ENCODE results near the gene TCN2.
A peak's percentile ranks its signal among the peaks of the same experiment; 100 is the strongest.
"Not testable (repeated sequence)": the region's sequence is repeated elsewhere in the genome, so short reads cannot be mapped to it uniquely, and the experiment has no call there.

TCN2 gene

DNA sequence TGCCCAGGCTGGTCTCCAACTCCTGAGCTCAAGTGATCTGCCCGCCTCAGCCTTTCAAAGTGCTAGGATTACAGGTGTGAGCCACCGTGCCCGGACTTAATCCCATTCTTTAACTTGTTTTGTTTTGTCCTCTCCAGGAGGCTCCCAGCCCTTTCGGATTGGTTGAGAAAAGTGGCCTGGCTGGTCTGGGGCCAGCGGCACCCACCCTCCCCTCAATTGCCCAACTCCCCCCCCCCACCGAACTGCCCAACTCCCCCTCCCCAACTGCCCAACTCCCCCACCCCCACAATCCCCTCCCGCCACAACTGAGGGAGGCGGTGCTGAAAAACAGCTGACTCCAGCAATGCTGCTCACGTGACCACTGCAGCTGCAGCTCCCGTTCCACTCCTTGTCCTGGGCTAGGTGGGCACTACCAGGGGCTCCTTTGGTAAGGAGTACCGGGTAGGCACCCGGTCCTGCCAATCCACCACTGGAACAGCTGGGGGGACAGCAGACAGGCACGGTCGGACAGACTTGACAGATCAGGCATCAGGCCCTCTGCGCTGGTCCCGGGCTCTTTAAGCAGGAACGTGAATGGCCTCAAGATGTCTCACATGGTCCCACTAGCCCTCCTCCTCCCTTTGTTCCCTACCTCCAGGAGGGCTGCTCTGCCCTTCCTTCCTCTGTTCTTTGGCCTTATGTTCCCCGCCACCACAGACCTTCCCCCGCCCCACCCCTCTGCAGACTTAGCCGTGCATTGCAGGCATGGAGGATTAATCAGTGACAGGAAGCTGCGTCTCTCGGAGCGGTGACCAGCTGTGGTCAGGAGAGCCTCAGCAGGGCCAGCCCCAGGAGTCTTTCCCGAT, at the start of gene TCN2:
TCN2 (plus strand) TSS at position 720 of the 845 bp plus-strand sequence. CDS start 158 bp downstream, outside the sequence.
- peak; percentile 47 to 57 for DNase-seq

DNA sequence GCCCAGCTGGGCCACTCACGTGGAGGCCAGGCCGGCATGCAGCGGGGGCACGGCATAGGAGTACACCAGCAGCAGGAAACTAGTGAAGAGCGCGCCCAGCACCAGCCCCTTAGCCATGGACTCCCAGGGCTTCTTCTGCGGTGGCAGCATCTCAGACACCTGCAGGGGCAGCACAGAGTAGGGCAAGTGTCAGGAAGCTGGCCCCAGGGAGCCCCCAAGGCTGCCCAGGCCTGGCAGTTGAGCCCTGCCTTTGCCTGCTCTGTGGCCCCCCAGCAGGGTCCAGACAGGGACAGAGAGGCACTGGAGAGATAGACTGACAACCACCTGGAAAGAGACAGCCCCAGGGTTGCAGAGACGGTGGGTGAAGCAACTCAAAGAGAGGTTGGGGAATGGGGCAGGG, 49.7 kb upstream of the TCN2 start:
- no peak for DNase-seq

DNA sequence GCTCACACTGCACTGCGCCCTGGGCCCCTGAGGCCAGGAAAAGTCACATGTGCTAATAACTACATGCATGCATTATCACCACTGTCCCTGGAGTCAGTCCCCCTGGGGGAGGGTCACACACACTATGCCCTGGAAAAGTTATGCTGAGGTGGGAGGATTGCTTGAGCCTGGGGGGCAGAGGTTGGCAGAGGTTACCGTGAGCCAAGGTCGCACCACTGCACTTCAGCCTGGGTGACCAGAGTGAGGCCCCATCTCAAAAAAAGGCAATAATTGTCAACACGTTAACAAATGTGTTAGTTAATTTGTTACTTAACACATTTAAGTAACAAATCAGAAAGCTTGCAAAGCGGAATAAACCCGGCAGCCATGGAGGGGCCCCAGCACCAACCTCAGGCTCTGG, 47.1 kb upstream of the TCN2 start:
- no peak for DNase-seq

DNA sequence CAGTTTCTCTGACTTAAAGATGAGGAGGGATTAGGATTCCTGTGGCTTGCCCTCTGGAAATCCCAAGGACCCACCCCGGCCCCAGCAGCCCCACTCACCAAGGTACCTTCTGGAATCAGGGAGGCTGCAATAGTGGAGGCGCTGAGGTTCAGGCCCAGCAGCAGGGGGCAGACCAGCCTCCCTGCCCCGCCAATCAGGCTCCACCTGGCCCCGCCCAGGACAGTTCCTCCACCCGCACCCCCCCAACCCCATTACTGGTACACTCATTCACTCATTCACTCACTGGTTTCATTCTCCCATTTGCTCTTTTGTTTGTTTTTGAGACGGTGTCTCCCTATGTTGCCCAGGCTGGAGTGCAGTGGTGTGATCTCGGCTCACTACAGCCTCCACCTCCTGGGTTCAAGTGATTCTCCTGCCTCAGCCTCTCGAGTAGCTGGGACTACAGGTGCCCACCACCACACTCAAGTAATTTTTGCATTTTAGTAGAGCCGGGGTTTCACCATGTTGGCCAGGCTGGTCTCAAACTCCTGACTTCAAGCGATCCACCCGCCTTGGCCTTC, 46.3 kb upstream of the TCN2 start:
- DNase-seq, result peak; percentile 29 to 33

- DNase-seq, result no peak
Observed at GRCh38 chr22:30561402-30562189, 45.4 kb upstream of the TCN2 start.

DNA sequence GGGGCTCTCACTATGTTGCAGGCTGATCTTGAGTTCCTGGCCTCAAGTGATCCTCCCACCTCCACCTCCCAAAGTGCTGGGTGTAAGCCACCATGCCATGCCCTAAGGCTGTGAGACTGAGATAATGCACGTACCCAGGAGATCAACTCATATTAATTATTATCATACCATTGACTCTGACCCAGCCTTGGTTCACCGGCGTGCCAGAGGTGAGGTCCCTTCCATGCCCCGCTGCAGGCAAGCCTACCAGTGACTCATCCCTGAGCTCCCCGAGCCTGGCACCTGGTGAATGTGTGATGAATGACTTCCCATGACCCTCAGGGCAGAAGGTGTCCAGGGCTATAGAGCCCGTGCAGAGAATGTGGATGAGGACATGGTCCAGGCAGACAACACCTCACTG, 44.6 kb upstream of the TCN2 start:
- no peak for DNase-seq

GRCh38 chr22:30564045-30564760, 42.8 kb upstream of the TCN2 start:
- DNase-seq, result no peak

DNA sequence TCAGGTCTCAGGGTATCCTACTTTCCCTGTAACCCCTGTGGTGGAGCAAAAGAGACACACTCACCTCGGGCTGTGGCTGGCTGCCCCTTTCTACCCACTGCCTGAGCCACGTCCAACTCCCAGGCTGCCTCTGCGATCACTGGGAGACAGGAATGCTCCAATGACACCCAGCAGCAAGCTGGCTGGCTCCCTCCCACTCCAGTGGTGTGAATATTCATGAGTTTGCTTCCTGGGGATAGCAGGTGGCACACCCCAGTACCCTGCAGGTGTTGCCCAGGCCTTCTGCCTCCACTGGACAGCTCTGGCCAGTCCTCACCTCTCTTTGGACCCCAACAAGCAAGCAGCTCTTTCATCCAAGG, 42.2 kb upstream of the TCN2 start:
- no peak for DNase-seq

DNA sequence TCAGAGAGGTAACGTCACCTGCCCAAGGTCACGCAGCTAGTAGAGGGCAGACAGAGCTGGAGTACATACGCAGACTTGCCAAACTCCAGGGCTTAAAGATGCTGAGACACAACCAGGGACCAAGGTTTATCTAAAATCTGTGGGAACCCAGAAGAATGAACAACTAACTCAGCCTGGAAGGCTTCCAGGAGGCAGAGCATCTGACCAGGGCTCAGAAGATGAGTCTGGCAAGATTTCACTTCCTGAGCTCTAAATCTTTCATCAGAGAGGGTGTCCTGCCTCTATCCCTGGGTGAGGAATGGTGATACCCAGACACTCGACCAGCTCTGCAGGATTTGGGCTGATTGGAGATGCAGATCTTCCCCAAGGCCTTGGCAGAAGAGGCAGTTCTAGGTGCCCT, 41.6 kb upstream of the TCN2 start:
- DNase-seq, result no peak

DNA sequence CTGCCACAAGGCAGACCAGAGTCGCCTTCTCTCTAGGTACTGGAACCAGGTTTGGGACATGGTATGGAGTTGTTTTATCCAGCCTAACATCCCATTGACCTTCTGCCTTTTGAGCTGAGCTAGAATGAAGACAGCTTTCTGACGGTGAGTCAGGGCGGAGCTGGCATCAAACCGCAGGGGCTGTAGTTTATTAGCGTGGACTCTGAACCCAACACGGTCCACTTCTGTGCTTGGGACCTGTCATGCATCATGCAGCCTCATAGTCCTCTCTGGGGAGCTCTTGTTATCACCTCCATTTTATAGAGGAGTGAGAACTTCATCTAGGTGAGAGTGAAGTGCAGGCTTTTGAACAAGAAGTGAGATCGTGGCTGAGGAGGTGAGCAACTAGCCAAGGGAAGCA, 40.8 kb upstream of the TCN2 start:
- no peak for DNase-seq

GRCh38 chr22:30567277-30567676, 39.7 kb upstream of the TCN2 start:
- not testable (repeated sequence) for DNase-seq

DNA sequence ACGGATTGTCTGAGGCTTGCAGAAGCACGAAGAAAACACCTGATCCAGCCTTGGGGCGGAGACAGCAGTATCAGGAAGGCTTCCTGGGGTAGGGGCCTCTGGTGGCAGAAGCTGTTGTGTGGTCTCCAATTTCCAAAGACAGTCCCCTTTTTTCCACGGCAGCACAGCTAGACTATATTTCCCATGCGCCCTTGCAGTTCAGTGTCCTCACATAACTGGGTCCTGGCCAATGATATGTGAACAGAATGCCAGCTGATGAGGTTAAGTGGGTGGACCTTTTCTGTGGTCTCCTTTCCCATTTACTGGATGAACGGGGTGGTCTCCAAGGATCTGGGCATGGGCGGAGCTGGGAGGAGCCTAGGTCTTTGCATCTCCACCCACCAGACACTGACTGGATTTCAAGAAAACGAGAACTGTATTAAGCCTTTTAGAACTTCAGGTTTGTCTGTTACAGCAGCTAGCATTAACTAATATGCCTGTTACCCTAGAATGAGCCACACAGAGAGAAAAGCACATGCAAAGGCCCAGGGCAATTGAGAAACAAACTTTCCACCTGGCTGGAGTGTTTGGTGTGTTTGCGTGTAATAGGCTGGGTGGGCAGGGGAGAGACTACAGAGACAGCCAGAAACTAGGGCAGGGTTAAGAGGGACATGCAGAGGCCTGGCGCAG, 38.7 kb upstream of the TCN2 start:
- no peak for DNase-seq

- no peak for DNase-seq
Observed at GRCh38 chr22:30569674-30570202, 37.2 kb upstream of the TCN2 start.

- DNase-seq, result no peak
Observed at GRCh38 chr22:30572210-30572609, 34.8 kb upstream of the TCN2 start.

- DNase-seq, result no peak
Observed at GRCh38 chr22:30572840-30573593, 34.0 kb upstream of the TCN2 start.

GRCh38 chr22:30573594-30574094, 33.3 kb upstream of the TCN2 start:
- no peak for DNase-seq

GRCh38 chr22:30574095-30574981, 32.6 kb upstream of the TCN2 start, which contains the start of gene GAL3ST1:
GAL3ST1 (minus strand) TSS chr22:30574665; CDS start chr22:30557392, 17,273 bp downstream.
- no peak for DNase-seq

DNA sequence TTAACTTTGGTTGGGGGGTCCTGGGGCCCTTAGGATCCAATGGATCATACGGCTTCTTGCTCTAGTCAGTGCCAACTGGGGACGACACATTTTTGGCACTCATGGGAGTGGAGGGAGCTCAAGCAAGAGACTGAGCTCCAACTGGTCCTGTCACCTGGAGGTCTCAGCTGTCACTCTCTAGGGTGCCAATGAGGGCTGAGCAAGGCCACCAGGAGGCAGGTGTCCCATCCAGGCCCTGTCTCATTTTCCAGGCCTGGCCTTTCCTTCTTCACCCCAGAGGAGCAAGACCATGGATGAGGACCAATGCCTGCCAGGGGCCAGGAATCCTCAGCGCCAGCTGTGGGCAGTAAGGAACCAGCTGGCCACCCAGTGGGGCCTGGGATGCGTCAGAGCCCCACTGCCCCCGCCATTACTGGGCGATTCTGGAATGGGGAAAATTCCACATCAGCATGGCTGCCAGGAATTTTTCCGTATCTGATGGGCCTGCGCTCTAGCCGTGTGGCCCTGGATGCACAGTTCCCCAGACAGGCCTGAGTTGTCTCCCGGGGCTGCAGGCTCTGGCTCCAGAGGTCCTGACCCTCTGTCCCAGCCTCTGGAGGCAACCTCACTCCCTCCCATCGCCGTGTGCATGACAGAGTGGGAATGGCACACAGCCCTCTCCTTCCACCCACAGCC, 31.8 kb upstream of the TCN2 start:
- no peak for DNase-seq

- no peak for DNase-seq
Observed at GRCh38 chr22:30575859-30576258, 31.1 kb upstream of the TCN2 start.

GRCh38 chr22:30578481-30578880, 28.5 kb upstream of the TCN2 start:
- no peak for DNase-seq

Data from activated CD4-positive, alpha-beta T cell treated with anti-CD3 and anti-CD28 coated beads, Interleukin-2, amount 50 U/mL, for 48 hours (primary cell).